Adrenal gland (tissue), 12 donors: ENCODE results near the gene SCAP. TPM values are rescaled to one million over a fixed set of nuclear protein-coding genes. Genes with fewer than 3 reads are reported as not detected.

ENCODE experiments used
- DNase-seq, 7 donors: peaks; one replicate each; pipeline ENCODE4 v3.0.0-alpha.2; 2019 to 2020
- H3K27ac ChIP-seq, 5 donors: fragments of 200-600 bp; sonication (generic) in 4 of 5; 1 replicate in 3 of 5; 2 replicates in 2 of 5; pipeline versions ENCODE4 v1.5.1 to v1.8.0; 2016 to 2020; ENCODE audit warnings: mild to moderate bottlenecking in 1 of 5
- H3K27me3 ChIP-seq: fragments of 200-600 bp; 2 replicates; pipeline ENCODE4 v1.8.0; 2021
- H3K36me3 ChIP-seq, 2 donors: fragments of 200-600 bp; replicated peaks in 1 of 2; 1 replicate in 1 of 2; 2 replicates in 1 of 2; pipeline versions ENCODE4 v1.5.1 to v1.8.0; 2018 to 2022
- H3K4me1 ChIP-seq, 2 donors: fragments of 200-600 bp; replicated peaks in 1 of 2; 1 replicate in 1 of 2; 2 replicates in 1 of 2; pipeline versions ENCODE4 v1.5.1 to v1.8.0; 2018 to 2021
- H3K4me3 ChIP-seq, 4 donors: fragments of 200-600 bp; sonication (generic) in 3 of 4; one replicate each; pipeline ENCODE4 v1.5.1; 2016 to 2018
- H3K9me3 ChIP-seq, 3 donors: fragments of 200-600 bp; sonication (generic) in 1 of 3; replicated peaks in 1 of 3; 1 replicate in 2 of 3; 2 replicates in 1 of 3; pipeline versions ENCODE4 v1.5.1 to v1.8.0; 2016 to 2021
- CTCF ChIP-seq, 6 experiments: fragments of 450-650 bp in 4 of 6; fragments of 200-600 bp in 2 of 6; sonication (generic) in 1 of 6; IDR thresholded peaks; 1 replicate in 5 of 6; 2 replicates in 1 of 6; pipeline versions ENCODE4 v1.5.1 to v1.8.0; 2016 to 2021; ENCODE audit warnings: antibody characterized with exemption in 6 of 6, mild to moderate bottlenecking in 2 of 6, moderate library complexity in 1 of 6
- POLR2A ChIP-seq, 2 donors: fragments of 450-650 bp; IDR thresholded peaks; one replicate each; pipeline ENCODE4 v1.6.1; 2017; ENCODE audit warnings: antibody characterized with exemption in 2 of 2, mild to moderate bottlenecking in 2 of 2, moderate library complexity in 1 of 2
- WGBS, 4 donors: extraction: QIAGEN DNeasy Blood & Tissue Kit in 2 of 4; methylation state at CpG; one replicate each; pipeline versions ENCODE4 v1.1.5 to v1.1.7; 2013 to 2017; 5-methylcytosine and 5-hydroxymethylcytosine counted together
- intact Hi-C, 2 donors: fragments of 100-400 bp; cut with DNase I; formaldehyde crosslinking; loops; one replicate each; pipeline versions ENCODE4 v1.14.1 to v1.15.0; 2022 to 2023
- polyA plus RNA-seq, 3 donors: library from polyadenylated mRNA; stranded (reverse); fragments of 200-250 nt in 2 of 3; fragments of 350-450 nt in 1 of 3; fragmentation: Illumina TruSeq in 1 of 3; extraction: RNeasy Lipid Tissue Mini Kit (QIAGEN cat#74804) in 1 of 3; gene quantifications; one replicate each; pipeline ENCODE4 v1.2.3, GENCODE V29; 2013 to 2014
- total RNA-seq, 9 donors: library from RNA; depleted of rRNA in 4 of 9; stranded (reverse); fragments of >200 nt in 4 of 9; fragments of 120-200 nt in 1 of 9; fragmentation: NEBNext Ultra II Directional in 1 of 9; extraction: Animal tissue kit (Norgen Biotek cat#: 25700) in 1 of 9; gene quantifications; one replicate each; pipeline versions ENCODE4 v1.1.0 to v1.2.4, GENCODE V29; 2013 to 2023
- donor health status: healthy with polysubstance abuse.
- donor health status: Bipolar disorder and iron deficiency.
- donor health status: DM: yes; HTN: yes; CAD: no.
- donor health status: DM: no; HTN: no; CAD: no.
- donor health status: DM: no; HTN: no; CAD: no.
- donor health status: DM: yes; HTN: yes; CAD: no.

SCAP gene
- total and polyA plus RNA-seq, 12 donors, result 126 to 954 (median 176) TPM

- Histone ChIP-seq H3K9me3 (no peaks in the 10 kb centered on the region), H3K36me3 (no peaks in the 10 kb centered on the region), H3K27me3 (no peaks in the 10 kb centered on the region), H3K4me1 (peaks cover 11 to 46% of the 10 kb centered on the region in 2 donors), H3K27ac (no peak overlapping the region), H3K4me3 (no peak overlapping the region)
- DNase-seq, result no peak
- TF ChIP-seq CTCF (IDR thresholded peaks at IDR 0.05) (no peak), POLR2A (IDR thresholded peaks at IDR 0.05) (no peak)
- intact Hi-C loops, result no loop called here
Measured at GRCh38 chr3:47456984-47457383, 18.8 kb downstream of the SCAP start.

GRCh38 chr3:47455806-47456452 is 19.8 kb downstream of the SCAP start:
- TF ChIP-seq POLR2A (IDR thresholded peaks at IDR 0.05) (no peak), CTCF (IDR thresholded peaks at IDR 0.05) (no peak)
- intact Hi-C loops, result no loop called here

GRCh38 chr3:47452453-47453215 is 23.1 kb downstream of the SCAP start:
- Histone ChIP-seq H3K27ac (peak overlapping the region in 4 of 5 donors; percentile 19 to 51 (median 46)), H3K36me3 (no peaks in the 10 kb centered on the region), H3K4me3 (no peak overlapping the region), H3K4me1 (peaks cover 12 to 40% of the 10 kb centered on the region in 2 donors), H3K9me3 (no peaks in the 10 kb centered on the region), H3K27me3 (no peaks in the 10 kb centered on the region)
- 64 to 80% (median 74%) methylated on average over 3 to 4 of the region's 4 CpGs for WGBS, 4 donors
- intact Hi-C loops, result no loop called here
- no peak for TF ChIP-seq CTCF (IDR thresholded peaks at IDR 0.05)
- no peak for TF ChIP-seq POLR2A (IDR thresholded peaks at IDR 0.05)
- DNase-seq, result peak in 5 of 7 donors; percentile 50 to 71 (median 58)

More at GRCh38 chr3:47455806-47456452, 19.8 kb downstream of the SCAP start:
- Histone ChIP-seq H3K9me3 (no peaks in the 10 kb centered on the region), H3K27ac (peak overlapping the region in 1 of 5 donors; percentile 54), H3K27me3 (no peaks in the 10 kb centered on the region), H3K36me3 (no peaks in the 10 kb centered on the region), H3K4me3 (no peak overlapping the region), H3K4me1 (peaks cover 12 to 42% of the 10 kb centered on the region in 2 donors)
- WGBS, 4 donors, result 69 to 77% (median 73%) methylated on average over 3 of the region's 3 CpGs
- peak in 1 of 7 donors; percentile 21 for DNase-seq

- TF ChIP-seq CTCF (IDR thresholded peaks at IDR 0.05), result no peak
- TF ChIP-seq POLR2A (IDR thresholded peaks at IDR 0.05), result no peak
- Histone ChIP-seq H3K9me3 (no peaks in the 10 kb centered on the region), H3K27ac (peak overlapping the region; percentile 35 to 89 (median 61)), H3K27me3 (no peaks in the 10 kb centered on the region), H3K36me3 (peaks cover 0 to 14% of the 10 kb centered on the region in 2 donors), H3K4me3 (no peak overlapping the region), H3K4me1 (peaks cover 25 to 35% of the 10 kb centered on the region in 2 donors)
- DNase-seq, result peak in 1 of 7 donors; percentile 33
- WGBS, 4 donors, result 91 to 94% (median 91%) methylated on average over 5 of the region's 5 CpGs
- intact Hi-C loops, result no loop called here
Measured at GRCh38 chr3:47444103-47444502, 31.6 kb downstream of the SCAP start.
